Stimulated activated CD4-positive, alpha-beta T cell treated with anti-CD3 and anti-CD28 coated beads, TNF-alpha, amount 100 ng/mL, for 4 hours (primary cell): ENCODE data around the gene CIPC.

Source experiments
- DNase-seq, 3 experiments: peaks; one replicate each; pipeline ENCODE4 v3.0.0-alpha.2; 2020; ENCODE audit warnings: low read depth in 3 of 3

Gene CIPC

GRCh38 chr14:77125281-77125801, 27.3 kb downstream of the CIPC start:
- no peak for DNase-seq

GRCh38 chr14:77125823-77126325, 27.8 kb downstream of the CIPC start:
- no peak for DNase-seq

GRCh38 chr14:77126461-77126990, 28.5 kb downstream of the CIPC start:
- DNase-seq, result no peak

GRCh38 chr14:77128414-77128891, 30.4 kb downstream of the CIPC start:
- no peak for DNase-seq

- DNase-seq, result no peak
These were observed 32.3 kb downstream of the CIPC start for GRCh38 chr14:77130386-77130785.

- DNase-seq, result no peak
These were observed 33.1 kb downstream of the CIPC start for GRCh38 chr14:77131206-77131605.

- DNase-seq, result no peak
These were observed 33.9 kb downstream of the CIPC start for GRCh38 chr14:77131871-77132486.

- DNase-seq, result no peak
These were observed 35.8 kb downstream of the CIPC start for GRCh38 chr14:77133720-77134338.

- no peak for DNase-seq
These were observed 41.0 kb downstream of the CIPC start for GRCh38 chr14:77139022-77139421.

- no peak for DNase-seq
These were observed 41.7 kb downstream of the CIPC start for GRCh38 chr14:77139540-77140358.

GRCh38 chr14:77140359-77141213, 42.5 kb downstream of the CIPC start:
- DNase-seq, result no peak

- no peak for DNase-seq
These were observed 43.4 kb downstream of the CIPC start, which contains the start of gene ZDHHC22 for GRCh38 chr14:77141214-77142004. ZDHHC22 (minus strand) TSS chr14:77141791; CDS start chr14:77139738, 2,053 bp downstream.

- DNase-seq, result no peak
These were observed 44.1 kb downstream of the CIPC start for GRCh38 chr14:77142005-77142800.

- no peak for DNase-seq
These were observed 45.0 kb downstream of the CIPC start for GRCh38 chr14:77143071-77143470.

- no peak for DNase-seq
These were observed 46.5 kb downstream of the CIPC start for GRCh38 chr14:77144412-77145115.

- no peak for DNase-seq
These were observed 48.1 kb downstream of the CIPC start for GRCh38 chr14:77145975-77146740.

- DNase-seq, result no peak
These were observed 50.6 kb downstream of the CIPC start for GRCh38 chr14:77148510-77149231.
